GM18858 (cell line): ENCODE measurements around the gene KCNE5.
"Not testable (repeated sequence)": the region's sequence is repeated elsewhere in the genome, so short reads cannot be mapped to it uniquely, and the experiment has no call there.

Experiments used
- ATAC-seq: cut with Tn5 transposase; IDR thresholded peaks from one replicate; pipeline ENCODE4 v1.9.1; 2021; ENCODE audit not compliant: unreplicated experiment

KCNE5 gene, protein sequence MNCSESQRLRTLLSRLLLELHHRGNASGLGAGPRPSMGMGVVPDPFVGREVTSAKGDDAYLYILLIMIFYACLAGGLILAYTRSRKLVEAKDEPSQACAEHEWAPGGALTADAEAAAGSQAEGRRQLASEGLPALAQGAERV

DNA sequence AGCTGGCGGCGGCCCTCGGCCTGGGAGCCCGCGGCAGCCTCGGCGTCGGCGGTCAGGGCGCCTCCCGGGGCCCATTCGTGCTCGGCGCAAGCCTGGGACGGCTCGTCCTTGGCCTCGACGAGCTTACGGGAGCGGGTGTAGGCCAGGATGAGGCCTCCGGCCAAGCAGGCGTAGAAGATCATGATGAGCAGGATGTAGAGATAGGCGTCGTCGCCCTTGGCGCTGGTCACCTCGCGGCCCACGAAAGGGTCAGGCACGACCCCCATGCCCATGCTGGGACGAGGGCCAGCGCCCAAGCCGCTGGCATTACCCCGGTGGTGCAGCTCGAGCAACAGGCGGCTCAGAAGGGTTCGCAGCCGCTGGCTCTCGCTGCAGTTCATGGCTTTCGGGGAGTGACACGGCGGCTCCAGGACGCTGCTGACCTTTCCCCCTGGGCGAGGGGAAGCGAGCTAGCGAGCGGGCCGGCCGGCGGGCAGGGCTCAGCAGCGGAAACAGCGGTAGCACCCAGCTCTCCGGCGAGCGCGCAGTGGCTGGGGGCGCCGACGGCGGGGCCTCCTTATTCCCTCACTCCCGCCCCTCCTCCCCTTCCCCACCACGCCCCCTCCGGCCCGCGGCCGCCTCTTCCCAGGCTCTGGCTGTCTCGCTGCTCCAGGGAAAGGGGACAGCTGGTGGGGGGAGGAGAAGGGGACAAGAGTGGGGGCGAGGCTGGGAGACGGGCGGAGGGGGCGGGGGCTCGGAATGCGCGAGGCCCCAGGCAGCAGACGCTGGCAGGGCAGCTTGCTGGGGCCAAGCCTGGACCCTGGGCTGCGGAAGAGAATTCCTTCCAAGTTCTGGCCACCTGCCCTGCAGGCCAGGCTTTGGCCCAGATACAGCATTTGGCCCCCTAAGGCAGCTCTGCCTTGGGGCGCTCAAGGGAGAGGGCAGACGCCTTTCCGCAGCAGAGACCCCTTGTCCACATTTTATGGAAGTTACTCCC lies at the start of gene KCNE5:
KCNE5 (minus strand) TSS at position 532 of the 976 bp plus-strand sequence; CDS start at position 380, 152 bp downstream.
- ATAC-seq, result no peak

DNA sequence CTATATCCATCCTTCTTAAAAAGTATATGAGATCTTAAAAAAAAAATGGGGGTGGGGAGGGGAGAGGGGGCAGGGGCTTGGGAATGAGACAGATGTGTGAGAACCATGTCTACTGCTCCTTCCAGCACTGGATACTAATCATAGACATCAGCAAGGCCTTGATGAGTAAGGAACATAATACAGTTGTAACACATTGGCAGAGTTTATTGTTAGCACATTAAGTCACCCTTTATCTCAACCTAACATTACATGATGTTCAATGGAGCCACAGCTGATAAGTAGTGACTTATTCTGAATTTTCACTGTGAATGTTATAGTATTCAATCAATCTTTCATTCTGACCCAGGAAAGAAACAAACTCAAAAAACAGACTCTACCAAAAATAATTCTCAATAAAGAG lies 47.3 kb upstream of the KCNE5 start:
- ATAC-seq, result no peak

DNA sequence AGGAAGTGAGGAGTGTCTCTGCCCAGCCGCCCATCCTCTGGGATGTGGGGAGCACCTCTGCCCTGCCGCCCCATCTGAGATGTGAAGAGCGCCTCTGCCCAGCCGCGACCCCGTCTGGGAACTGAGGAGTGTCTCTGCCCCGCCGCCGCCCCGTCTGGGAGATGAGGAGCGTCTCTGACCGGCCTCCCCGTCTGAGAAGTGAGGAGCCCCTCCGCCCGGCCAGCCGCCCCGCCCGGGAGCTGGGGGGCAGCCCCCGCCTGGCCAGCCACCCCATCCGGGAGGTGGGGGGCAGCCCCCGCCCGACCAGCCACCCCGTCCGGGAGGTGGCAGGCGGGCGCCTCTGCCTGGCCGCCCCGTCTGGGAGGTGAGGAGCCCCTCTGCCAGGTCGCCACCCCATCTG lies 46.2 kb upstream of the KCNE5 start:
- ATAC-seq, result not testable (repeated sequence)

DNA sequence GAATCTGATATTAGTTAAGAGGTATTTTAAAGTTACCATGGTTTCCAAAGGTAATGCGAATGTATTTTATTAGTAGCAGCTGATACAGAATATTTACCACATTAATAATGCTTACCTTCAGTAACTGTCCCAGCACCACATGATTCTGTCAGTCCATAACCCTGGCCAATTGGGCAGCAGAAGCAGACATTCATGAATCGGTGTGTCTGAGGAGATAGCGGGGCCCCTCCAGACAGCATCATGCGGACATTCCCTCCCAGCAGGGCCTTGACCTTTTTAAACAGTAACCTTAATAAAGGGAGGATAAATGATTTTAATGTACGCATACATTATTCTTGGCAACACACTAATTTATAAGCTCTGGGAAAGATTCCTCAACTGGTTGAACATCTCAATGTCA lies 43.0 kb upstream of the KCNE5 start:
- no peak for ATAC-seq

DNA sequence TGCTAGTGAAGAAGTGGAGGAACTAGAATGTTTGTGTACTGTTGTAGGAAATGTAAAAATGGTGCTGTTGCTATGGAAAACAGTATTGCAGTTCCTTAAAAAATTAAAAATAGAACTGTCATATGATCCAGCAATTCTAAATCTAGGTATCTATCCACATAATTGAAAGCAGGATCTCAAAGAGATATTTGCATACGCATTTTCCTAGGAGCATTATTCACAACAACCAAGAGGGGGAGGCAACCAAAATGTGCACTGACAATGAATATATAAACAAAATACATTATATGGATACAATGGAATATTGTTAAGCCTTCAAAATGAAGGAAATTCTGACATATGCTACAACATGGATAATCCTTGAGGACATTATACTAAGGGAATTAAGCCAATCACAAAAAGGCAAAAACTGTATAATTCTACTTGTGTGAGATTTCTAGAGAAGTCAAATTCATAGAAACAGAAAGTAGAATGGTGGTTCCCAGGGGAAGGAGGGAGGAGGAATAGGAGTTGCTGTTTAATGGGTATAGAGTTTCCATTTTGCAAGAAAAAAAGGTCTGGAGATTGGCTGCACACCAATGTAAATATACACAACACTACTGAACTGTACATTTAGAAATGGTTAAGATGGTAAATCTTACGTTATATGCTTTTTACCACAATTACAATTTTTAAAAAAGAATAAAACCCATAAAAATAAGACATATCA lies 35.6 kb upstream of the KCNE5 start:
- ATAC-seq, result no peak

DNA sequence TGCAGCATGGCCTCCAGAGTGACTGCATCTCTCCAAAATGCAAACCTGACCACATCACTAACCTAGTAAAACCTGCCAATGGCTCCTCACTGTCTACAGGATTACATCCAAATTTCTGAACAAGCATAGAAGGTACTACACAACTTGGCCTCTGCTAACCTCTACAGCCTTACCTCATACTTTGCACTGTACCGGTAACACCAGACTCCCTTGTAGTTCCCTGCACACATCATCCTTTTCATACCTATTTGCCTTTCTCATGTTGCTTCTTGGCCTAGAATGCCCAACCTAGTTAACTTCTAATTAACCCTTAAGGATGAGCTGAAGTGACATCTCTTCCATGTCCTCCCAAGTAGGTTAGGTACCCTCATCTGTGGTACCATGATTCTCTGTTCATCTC lies 33.4 kb upstream of the KCNE5 start:
- no peak for ATAC-seq

DNA sequence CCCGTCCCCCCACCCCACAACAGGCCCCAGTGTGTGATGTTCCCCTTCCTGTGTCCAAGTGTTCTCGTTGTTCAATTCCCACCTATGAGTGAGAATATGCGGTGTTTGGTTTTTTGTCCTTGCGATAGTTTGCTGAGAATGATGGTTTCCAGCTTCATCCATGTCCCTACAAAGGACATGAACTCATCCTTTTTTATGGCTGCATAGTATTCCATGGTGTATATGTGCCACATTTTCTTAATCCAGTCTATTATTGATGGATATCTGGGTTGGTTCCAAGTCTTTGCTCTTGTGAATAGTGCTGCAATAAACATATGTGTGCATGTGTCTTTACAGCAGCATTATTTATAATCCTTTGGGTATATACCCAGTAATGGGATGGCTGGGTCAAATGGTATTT lies 32.4 kb upstream of the KCNE5 start:
- ATAC-seq, result not testable (repeated sequence)

DNA sequence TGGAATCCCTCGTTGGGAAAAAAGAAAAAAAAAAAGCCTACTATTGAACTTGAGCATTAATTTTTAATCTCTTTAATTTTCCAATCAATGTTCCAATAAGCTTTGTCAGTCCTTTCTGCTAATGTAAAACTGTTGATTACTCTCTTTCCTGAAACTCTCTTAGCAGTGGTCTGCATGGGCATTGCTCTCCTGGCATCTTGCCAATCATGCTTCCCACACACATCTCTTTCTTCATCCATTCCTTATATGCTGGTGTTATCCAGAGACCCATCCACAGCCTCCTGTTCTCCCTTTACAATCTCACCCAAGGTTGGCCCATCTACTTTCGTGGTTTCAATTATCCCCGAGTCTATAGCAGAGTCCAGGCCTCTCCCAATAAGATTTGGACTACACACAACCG lies 31.8 kb upstream of the KCNE5 start:
- ATAC-seq, result no peak

DNA sequence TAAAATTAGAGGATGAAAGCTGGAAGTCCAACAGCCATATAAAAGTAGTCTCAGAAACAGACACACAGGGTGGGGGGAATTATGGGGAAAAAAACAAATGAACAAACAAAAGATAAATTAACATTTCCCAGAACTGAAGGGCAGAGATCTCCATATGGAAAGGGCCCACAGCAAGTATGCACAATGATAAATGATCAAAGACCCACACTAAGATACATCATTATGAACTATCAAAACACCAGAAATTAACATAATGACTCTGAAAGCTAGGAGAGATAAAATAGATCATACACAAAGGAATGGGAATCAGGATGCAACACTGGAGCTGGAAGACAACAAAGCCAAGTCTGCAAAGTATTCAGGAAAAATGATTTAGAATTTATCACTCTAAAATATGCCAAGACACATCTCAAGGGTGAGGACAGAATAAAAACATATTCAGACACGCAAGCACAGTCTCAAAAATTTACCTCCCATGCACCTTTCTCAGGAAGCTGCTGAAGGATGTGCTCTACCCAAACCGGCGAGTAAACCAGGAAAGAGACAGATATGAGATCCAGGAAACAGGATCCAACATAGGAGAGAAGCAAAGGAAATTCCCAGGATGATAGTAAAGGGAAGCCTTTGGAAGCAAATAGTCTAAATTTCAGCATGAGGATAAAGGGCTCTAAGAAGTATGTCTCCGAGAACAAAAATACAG lies 30.7 kb upstream of the KCNE5 start:
- ATAC-seq, result no peak

DNA sequence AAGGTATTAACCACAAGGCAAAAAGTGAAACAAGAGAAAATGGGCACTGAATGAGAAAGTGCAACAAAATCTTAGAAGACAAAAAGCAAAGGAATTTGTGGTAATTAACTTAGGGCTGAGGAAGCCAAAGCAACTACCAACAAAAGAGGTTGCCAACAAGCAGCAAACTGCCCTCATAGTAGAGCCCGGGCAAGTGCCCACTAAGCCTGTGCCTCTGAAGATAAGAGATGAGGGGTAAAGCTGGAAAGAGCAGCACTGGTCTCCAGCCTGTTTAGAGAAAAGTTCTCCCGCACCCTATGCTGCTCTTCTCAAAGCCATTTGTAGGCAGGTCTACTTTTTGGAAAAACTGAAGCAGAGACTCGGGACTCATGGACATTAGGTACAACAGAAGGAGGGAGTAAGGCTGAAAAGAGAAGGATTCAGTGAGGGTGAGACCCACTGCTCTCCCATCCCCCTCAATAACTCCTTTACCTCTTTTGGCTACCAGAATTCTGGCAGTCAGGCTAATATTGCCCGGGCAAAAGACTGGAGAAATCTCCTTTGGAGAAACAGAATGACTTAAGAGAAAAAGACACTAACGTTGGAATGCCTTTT lies 29.6 kb upstream of the KCNE5 start:
- no peak for ATAC-seq

DNA sequence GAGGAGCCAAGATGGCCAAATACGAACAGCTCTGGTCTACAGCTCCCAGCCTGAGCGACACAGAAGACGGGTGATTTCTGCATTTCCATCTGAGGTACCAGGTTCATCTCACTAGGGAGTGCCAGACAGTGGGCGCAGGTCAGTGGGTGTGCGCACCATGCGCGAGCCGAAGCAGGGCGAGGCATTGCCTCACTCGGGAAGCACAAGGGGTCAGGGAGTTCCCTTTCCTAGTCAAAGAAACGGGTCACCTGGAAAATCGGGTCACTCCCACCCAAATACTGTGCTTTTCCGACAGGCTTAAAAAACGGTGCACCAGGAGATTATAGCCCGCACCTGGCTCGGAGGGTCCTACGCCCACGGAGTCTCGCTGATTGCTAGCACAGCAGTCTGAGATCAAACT lies 19.7 kb upstream of the KCNE5 start:
- not testable (repeated sequence) for ATAC-seq

DNA sequence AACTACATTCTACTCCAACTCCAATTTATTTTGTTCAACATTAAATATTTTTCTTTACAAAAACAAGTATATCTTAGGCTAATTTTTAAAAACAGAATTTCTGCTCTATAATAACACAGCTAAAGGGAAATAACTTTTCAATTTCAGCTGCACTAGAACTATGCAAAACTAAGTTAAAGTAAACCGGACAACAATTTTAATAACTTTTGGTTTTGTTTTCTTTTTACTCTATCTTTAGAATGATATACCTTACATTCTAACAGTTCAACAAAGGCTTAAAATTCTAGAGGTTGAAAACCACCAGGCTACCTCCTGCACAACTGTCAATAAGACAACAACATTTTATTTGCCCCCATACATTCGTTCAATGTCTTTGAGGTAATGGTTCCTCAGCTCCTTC lies 18.7 kb upstream of the KCNE5 start:
- no peak for ATAC-seq

DNA sequence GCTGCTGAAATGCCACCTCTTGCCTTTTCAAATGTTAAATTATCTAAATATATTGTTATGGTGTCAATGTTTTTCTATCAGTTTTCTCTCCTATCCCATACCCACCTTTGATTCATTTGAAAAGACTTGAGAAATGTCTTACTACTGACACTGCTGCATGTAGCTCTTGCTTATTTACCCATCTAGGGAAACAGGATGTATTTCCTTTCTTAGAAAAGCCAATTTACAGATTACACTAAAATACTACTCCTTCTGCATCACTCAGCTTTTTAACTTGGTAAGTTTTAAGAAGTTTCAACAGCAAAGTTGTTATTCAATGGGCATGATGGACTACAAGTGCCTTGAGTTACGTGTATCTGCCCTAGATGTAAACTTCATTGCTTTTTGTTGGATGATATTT lies 13.2 kb upstream of the KCNE5 start:
- no peak for ATAC-seq

DNA sequence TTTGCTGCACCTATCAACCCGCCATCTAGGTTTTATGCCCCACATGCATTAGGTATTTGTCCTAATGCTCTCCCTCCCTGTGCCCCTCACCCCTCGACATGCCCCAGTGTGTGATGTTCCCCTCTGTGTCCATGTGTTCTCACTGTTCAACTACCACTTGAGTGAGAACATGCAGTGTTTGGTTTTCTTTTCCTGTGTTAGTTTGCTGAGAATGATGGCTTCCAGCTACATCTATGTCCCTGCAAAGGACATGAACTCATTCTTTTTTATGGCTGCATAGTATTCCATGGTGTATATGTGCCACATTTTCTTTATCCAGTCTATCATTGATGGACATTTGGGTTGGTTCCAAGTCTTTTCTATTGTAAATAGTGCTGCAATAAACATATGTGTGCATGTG lies 12.5 kb upstream of the KCNE5 start:
- ATAC-seq, result not testable (repeated sequence)

DNA sequence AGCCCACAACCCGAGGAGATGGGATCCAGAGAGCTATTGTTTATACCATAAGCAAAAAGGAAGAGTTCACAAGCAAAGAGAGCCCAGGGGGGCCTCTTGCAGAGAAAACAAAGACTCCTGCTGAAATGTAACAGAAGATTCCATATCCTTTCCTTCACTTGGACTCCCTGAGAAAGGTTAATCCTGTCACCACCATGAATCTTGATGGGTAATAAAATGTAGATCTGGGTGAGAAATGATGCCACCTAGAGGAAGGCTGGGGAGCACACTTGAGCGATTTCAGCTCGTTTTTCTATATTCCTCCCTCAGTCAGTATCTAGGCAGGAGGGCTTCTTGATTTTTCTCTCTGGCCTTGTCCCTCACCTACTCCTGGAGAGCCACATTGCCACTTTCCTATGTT lies 10.2 kb upstream of the KCNE5 start:
- no peak for ATAC-seq

DNA sequence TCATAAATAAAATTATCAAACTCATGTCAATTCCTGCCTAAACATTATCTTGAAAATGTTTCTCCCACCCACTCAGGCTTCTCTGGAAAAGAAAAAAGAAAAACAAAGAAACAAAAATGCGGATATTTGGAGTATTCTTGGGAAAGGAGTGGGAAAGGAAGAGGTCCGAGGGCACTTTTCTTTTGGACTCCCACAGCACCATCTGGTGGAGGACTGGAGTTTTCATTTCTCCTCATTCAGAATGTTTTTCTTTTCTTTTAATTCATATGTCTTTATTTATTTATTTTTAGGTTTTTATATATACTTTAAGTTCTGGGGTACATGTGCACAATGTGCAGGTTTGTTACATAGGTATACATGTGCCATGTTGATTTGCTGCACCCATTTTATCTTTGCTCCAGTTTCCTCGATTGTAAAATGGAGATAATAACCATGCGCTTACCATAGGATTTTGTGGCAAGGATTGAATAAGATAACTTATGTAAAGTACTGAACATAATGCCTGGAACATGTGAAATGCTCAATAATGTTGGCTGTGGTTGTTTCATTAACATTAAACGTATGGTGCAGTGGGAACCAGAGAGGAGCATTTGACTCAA lies 8.0 kb upstream of the KCNE5 start:
- no peak for ATAC-seq

DNA sequence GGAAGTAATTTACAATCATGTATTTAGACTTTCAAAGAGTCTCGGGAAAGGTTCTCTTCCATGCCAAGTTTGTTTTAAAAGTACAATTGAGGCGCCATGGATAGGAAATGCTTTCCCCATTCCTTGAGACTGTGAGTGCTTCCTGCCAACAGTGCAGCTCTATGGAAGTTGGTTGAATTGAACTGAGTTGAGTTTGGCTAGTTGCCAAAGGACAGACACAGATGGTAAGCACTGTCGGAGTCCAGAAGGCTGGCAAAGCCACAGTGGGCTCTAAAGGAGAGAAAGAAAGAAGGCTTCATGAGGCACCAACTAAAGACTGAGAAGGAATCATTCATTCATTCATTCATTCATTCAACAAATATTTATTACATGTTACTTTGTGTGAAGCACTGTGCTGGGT lies 4.3 kb upstream of the KCNE5 start:
- no peak for ATAC-seq

DNA sequence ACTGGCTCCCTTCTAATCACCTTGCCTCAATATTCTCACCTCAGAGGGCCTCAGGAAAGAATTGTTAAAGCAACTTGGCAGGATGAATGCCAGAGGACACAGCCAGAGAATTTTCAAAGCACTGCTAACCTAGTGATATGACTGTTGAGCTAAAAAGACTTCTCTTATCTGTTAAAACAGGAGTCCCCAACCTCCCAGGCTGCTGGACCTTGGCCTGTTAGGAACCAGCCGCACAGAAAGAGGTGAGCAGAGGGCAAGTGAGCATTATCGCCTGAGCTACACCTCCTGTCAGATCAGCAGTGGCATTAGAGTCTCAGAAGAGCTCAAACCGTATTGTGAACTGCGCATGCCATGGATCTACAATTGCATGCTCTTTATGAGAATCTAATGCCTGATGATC lies 1.7 kb upstream of the KCNE5 start:
- ATAC-seq, result no peak

DNA sequence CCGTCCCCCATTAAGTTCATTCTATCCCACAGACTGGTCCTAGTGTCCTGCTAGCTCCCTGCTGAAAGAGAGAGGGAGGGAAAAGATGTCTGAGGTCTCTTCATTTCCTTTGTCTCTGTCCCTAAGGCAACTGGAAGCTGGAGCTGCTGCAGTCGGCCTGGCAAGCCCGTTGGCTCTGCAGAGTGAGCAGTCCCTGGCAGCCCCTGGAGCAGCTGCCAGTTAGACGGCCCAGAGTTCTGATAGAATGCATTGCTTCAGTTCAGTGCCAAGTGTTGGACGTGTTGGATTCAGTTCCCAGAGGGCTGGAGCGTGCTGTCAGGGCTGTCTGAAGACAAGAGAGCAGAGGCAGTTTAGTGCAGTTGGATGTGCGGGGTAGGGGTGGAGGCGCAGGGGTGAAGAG lies 975 bp downstream of the KCNE5 start:
- no peak for ATAC-seq

DNA sequence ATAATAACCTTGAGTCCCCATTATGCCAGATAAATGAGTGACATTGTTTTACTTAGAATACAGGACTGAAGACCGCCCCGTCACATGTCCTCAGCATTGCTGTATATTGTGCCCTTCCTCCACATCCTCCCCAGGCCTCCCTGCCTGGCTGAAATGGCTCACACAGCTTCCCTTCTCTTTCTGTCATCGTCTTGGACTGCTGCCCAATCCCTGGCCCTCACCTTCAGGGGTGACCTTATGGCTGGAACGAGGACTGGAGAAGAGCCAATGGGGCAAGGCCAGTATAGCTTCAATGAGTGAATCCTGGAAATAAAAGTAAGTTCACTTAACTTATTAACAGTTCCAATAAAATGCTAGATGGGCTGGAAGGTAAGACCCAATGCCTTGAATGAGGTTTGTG lies 2.7 kb downstream of the KCNE5 start:
- no peak for ATAC-seq

DNA sequence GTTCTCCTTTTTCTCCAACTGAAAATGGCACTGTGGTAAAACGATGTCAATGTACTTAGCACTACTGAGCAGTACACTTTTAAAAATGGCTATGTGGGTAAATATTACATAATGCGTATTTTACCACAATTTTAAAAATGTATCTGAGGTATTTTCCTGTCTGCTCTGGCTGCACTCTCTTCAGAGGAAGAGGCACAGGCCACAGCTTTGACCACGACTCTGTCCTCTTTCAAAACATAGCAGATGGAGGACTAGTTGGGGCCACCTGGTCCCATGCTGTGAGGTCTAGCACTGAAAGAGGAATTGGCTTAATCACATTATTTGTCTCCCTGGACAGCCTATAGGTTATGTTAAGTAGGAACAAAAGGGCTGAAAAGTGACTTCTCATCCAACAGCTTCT lies 5.2 kb downstream of the KCNE5 start:
- ATAC-seq, result no peak
